ENCODE data around the gene CNPY1. TPM values are rescaled to one million over a fixed set of nuclear protein-coding genes. Genes with fewer than 3 reads are reported as not detected.

Gene CNPY1
- total RNA-seq, 2 donors from 2014 or later, result not detected

GRCh38 chr7:155463114-155463811, 83.1 kb downstream of the CNPY1 start:
- Mint-ChIP-seq H3K4me3 (no peak overlapping the region), H3K4me1 (no peaks in the 10 kb centered on the region), H3K9me3 (no peaks in the 10 kb centered on the region), H3K27me3 (peaks cover 43% of the 10 kb centered on the region), H3K27ac (no peak overlapping the region), H3K36me3 (ENCODE audit: low read depth) (no peaks in the 10 kb centered on the region)
- ATAC-seq (replicated peaks), result no peak

- ATAC-seq (replicated peaks), result no peak
- Mint-ChIP-seq H3K4me1 (no peaks in the 10 kb centered on the region), H3K27ac (no peak overlapping the region)
Observed at GRCh38 chr7:155462163-155462735, 84.1 kb downstream of the CNPY1 start.

GRCh38 chr7:155461631-155462030, 84.7 kb downstream of the CNPY1 start:
- Mint-ChIP-seq H3K27me3 (peaks cover 40% of the 10 kb centered on the region), H3K4me1 (no peaks in the 10 kb centered on the region), H3K36me3 (ENCODE audit: low read depth) (no peaks in the 10 kb centered on the region), H3K9me3 (no peaks in the 10 kb centered on the region), H3K4me3 (no peak overlapping the region), H3K27ac (no peak overlapping the region)
- ATAC-seq (replicated peaks), result no peak

More at GRCh38 chr7:155462163-155462735, 84.1 kb downstream of the CNPY1 start:
- Mint-ChIP-seq H3K36me3 (ENCODE audit: low read depth) (no peaks in the 10 kb centered on the region), H3K9me3 (no peaks in the 10 kb centered on the region), H3K4me3 (no peak overlapping the region), H3K27me3 (peaks cover 40% of the 10 kb centered on the region)

GRCh38 chr7:155460926-155461613, 85.3 kb downstream of the CNPY1 start:
- Mint-ChIP-seq H3K27me3 (peaks cover 44% of the 10 kb centered on the region), H3K4me3 (no peak overlapping the region), H3K9me3 (no peaks in the 10 kb centered on the region), H3K27ac (no peak overlapping the region), H3K4me1 (no peaks in the 10 kb centered on the region), H3K36me3 (ENCODE audit: low read depth) (no peaks in the 10 kb centered on the region)
- no peak for ATAC-seq (replicated peaks)

GRCh38 chr7:155459700-155460461, 86.5 kb downstream of the CNPY1 start:
- H3K36me3 Mint-ChIP-seq (ENCODE audit: low read depth), result no peaks in the 10 kb centered on the region

GRCh38 chr7:155458878-155459699, 87.3 kb downstream of the CNPY1 start:
- no peak for ATAC-seq (replicated peaks)

More at GRCh38 chr7:155459700-155460461, 86.5 kb downstream of the CNPY1 start:
- no peak for ATAC-seq (replicated peaks)
- no peaks in the 10 kb centered on the region for H3K9me3 Mint-ChIP-seq
- H3K27ac Mint-ChIP-seq, result no peak overlapping the region
- no peaks in the 10 kb centered on the region for H3K4me1 Mint-ChIP-seq
- peak overlapping the region; percentile 56 for H3K4me3 Mint-ChIP-seq
- H3K27me3 Mint-ChIP-seq, result peaks cover 49% of the 10 kb centered on the region

GRCh38 chr7:155458111-155458877, 88.1 kb downstream of the CNPY1 start, which contains the start of gene EN2:
Gene EN2 (plus strand): TSS chr7:155458129. CDS start chr7:155458378, 249 bp downstream.
- Mint-ChIP-seq H3K4me3 (peak within 1 kb of the TSS; percentile 67), H3K27me3 (peaks cover 47% of the 10 kb centered on the region), H3K9me3 (no peaks in the 10 kb centered on the region), H3K4me1 (no peaks in the 10 kb centered on the region), H3K27ac (no peak within 1 kb of the TSS), H3K36me3 (ENCODE audit: low read depth) (no peaks in the 10 kb centered on the region)
- no peak for ATAC-seq (replicated peaks)

More at GRCh38 chr7:155458878-155459699, 87.3 kb downstream of the CNPY1 start:
- no peaks in the 10 kb centered on the region for H3K4me1 Mint-ChIP-seq
- no peak overlapping the region for H3K27ac Mint-ChIP-seq
- H3K27me3 Mint-ChIP-seq, result peaks cover 54% of the 10 kb centered on the region
- peak overlapping the region; percentile 56 for H3K4me3 Mint-ChIP-seq
- no peaks in the 10 kb centered on the region for H3K36me3 Mint-ChIP-seq (ENCODE audit: low read depth)
- no peaks in the 10 kb centered on the region for H3K9me3 Mint-ChIP-seq

- peaks cover 51% of the 10 kb centered on the region for H3K27me3 Mint-ChIP-seq
- H3K9me3 Mint-ChIP-seq, result no peaks in the 10 kb centered on the region
- H3K36me3 Mint-ChIP-seq (ENCODE audit: low read depth), result no peaks in the 10 kb centered on the region
- H3K4me1 Mint-ChIP-seq, result no peaks in the 10 kb centered on the region
- H3K4me3 Mint-ChIP-seq, result peak overlapping the region; percentile 67
- H3K27ac Mint-ChIP-seq, result no peak overlapping the region
- ATAC-seq (replicated peaks), result no peak
Observed at GRCh38 chr7:155457544-155458110, 88.7 kb downstream of the CNPY1 start.

GRCh38 chr7:155456738-155457543, 89.4 kb downstream of the CNPY1 start:
- Mint-ChIP-seq H3K4me1 (no peaks in the 10 kb centered on the region), H3K27ac (no peak overlapping the region)

GRCh38 chr7:155455776-155456737, 90.3 kb downstream of the CNPY1 start:
- no peak for ATAC-seq (replicated peaks)
- peak overlapping the region; percentile 67 for H3K4me3 Mint-ChIP-seq
- H3K9me3 Mint-ChIP-seq, result no peaks in the 10 kb centered on the region
- no peaks in the 10 kb centered on the region for H3K36me3 Mint-ChIP-seq (ENCODE audit: low read depth)
- no peaks in the 10 kb centered on the region for H3K4me1 Mint-ChIP-seq
- H3K27me3 Mint-ChIP-seq, result peaks cover 50% of the 10 kb centered on the region
- H3K27ac Mint-ChIP-seq, result no peak overlapping the region

More at GRCh38 chr7:155456738-155457543, 89.4 kb downstream of the CNPY1 start:
- Mint-ChIP-seq H3K27me3 (peaks cover 50% of the 10 kb centered on the region), H3K36me3 (ENCODE audit: low read depth) (no peaks in the 10 kb centered on the region), H3K9me3 (no peaks in the 10 kb centered on the region), H3K4me3 (peak overlapping the region; percentile 67)
- ATAC-seq (replicated peaks), result peak; percentile 52

- no peak for ATAC-seq (replicated peaks)
- Mint-ChIP-seq H3K36me3 (ENCODE audit: low read depth) (no peaks in the 10 kb centered on the region), H3K4me3 (no peak overlapping the region), H3K9me3 (no peaks in the 10 kb centered on the region), H3K27ac (no peak overlapping the region), H3K27me3 (peaks cover 51% of the 10 kb centered on the region), H3K4me1 (no peaks in the 10 kb centered on the region)
Observed at GRCh38 chr7:155455132-155455693, 91.1 kb downstream of the CNPY1 start.
